CD4-positive, alpha-beta T cell treated with Interleukin-4 for 4 hours (primary cell): ENCODE measurements around the gene KREMEN1.
"Not testable (repeated sequence)": the region's sequence is repeated elsewhere in the genome, so short reads cannot be mapped to it uniquely, and the experiment has no call there.

ENCODE experiments used
- DNase-seq: peaks from one replicate; pipeline ENCODE4 v3.0.0-alpha.2; 2020

Gene KREMEN1

DNA sequence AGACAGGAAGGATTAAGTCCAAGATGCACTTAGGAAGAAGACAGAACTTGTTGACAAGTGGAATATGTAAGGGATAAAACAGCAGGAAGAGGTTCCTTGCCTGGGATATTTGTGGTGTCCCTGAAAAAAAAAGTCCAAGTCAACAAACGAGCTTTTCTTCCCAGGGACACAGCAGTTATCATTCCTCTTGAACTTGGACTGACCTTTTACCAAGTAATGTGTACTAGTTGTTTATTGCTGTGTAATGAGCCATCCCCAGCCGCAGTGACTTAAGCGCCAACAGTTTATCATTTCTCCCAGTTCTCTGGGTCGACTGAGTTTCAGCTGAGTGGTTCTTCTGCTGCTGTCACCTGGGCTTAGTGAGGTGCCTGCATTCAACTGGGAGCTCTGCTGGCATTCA is 37.0 kb downstream of the KREMEN1 start:
- no peak for DNase-seq

DNA sequence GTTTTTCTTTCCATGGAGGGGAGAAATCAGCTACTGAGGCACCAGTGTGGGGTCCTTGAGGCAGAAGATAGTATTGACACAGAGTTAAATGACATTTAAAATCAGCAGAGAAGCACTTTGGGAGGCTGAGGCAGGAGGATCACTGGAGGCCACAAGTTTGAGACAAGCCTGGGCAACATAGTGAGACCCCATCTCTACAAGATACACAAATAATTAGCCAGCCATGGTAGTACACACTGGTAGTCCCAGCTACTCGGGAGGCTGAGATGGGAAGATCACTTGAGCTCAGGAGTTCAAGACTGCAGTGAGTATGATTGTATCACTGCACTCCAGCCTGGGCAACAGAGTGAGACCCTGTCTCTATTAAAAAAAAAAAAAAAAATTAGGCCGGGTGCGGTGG is 38.1 kb downstream of the KREMEN1 start:
- no peak for DNase-seq

- DNase-seq, result no peak
These were observed 39.3 kb downstream of the KREMEN1 start for GRCh38 chr22:29112121-29112520.

GRCh38 chr22:29112681-29113080 is 39.8 kb downstream of the KREMEN1 start:
- DNase-seq, result no peak

- no peak for DNase-seq
These were observed 40.5 kb downstream of the KREMEN1 start for GRCh38 chr22:29113319-29113718.

DNA sequence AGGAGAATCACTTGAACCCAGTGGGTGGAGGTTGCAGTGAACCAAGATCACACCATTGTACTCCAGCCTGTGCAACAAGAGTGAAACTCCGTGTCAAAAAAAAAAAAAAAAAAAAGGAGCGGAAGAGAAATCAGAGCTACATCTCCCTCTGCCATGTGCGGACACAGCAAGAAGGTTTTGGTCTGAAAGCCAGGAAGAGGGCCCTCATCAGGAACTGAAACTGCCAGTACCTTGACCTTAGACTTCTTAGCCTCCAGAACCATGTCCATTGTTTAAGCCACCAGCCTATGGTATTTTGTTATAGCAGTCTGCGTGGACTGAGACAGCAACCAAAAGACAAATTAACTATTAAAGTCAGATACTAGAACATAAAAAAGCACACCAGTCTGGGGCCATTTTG is 41.6 kb downstream of the KREMEN1 start:
- DNase-seq, result no peak

DNA sequence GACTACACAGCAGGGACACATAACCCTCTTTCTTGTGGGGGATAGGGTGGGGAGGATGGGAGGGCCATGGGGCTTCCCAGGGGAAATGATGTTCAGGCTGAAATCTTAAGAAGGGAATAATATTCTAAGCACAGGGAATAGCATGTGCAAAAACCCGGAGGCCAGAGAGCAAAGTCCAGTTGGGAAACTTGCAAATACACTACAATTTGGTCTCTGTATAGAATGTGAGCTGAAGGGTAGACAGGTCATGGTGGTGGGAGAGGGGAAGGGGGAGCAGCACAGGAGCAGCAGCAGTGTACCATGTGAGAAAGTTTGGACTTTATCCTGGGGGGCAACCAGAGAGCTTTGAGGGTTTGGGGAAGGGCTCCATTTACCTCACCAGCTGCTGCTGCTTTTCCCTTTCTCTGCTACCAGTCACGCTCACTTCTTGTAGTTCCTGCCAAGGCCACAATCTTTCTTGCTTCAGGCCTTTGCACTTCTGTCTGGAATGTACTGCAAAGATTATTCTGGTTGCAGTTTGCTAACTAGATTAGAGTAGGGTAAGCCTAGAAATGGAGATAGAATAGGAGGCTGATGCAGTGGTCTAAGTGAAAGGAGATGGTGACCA is 43.0 kb downstream of the KREMEN1 start:
- DNase-seq, result no peak

DNA sequence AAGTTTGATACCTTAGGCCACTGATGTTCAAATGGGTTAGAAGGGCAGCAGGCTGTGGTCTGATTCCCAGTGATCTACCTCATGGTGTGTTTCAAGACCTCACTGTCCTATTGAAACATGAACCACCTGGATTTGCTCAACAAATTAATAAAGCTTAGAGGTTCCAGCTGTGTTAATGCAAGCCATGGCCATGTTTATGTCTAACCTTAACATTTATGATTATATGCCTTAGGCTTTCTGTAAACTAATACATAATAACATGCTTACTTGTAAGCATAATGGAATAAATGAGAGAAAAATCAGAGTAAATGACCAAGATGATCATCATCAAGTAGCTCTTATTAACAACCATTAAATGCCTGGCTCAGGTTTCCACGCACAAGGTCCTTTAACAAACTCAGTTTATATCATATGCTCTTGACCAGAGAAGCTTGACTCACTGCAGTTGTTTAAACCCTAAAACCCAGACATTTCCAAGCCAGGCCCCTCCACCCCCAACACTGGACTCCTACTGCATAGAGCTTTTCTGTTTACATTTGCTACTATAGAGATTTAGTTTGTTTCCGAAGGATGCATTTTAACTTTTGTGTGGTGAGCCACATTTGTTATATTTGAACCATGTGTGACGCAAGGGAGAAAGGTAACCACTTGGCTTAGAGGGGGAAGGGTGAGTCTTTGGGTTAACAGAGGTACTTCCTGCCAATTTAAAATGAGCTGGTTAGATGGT is 43.7 kb downstream of the KREMEN1 start:
- no peak for DNase-seq

DNA sequence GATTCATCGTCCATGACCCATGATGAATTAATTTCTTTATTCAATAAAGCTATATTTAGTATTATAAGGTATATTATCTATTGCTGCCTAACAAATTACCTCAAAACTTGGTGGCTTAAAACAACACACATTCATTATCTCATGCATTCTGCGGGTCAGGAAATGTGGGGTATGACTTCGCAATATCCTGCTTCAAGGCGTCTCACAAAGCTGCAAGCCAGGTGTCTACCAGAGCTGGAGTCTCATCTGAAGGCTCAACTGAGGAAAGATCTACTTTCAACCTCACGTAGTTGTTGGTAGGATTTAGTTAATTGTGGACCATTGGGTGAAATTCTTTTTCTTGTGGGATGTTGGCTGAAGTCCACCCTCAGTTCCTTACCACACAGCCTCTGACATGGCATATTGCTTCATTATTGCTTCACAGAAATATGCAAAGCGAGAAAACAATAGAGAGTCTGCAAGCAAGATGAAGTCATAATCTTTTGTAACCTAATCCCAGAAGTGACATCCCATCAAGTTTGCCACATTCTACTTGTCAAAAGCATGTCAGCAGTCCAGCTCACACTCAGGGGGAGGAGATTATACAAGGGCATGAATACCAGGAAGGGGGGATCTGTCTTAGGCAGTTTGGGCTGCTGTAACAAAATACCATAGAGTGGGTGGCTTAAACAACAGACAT is 45.1 kb downstream of the KREMEN1 start:
- DNase-seq, result no peak

DNA sequence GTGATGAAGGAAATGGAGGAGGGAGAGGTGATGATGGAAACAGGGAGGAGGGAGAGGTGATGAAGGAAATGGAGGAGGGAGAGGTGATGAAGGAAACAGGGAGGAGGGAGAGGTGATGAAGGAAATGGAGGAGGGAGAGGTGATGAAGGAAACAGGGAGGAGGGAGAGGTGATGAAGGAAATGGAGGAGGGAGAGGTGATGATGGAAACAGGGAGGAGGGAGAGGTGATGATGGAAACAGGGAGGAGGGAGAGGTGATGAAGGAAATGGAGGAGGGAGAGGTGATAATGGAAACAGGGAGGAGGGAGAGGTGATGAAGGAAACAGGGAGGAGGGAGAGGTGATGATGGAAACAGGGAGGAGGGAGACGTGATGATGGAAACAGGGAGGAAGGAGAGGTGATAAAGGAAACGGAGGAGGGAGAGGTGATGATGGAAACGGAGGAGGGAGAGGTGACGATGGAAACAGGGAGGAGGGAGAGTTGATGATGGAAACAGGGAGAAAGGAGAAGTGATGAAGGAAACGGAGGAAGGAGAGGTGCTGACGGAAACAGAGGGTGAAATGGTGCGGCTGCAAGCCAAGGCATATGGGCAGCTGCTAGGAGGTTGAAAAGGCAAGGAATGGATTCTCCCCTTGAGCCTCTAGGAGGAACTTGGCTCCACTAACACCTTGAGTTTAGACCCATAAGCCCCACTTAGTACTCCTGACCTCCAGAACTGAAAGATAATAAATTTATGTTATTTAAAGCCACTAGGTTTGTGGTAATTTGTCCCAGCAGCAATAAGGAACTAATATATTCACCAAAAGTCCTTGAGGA is 47.5 kb downstream of the KREMEN1 start:
- not testable (repeated sequence) for DNase-seq

GRCh38 chr22:29121124-29121523 is 48.3 kb downstream of the KREMEN1 start:
- no peak for DNase-seq

DNA sequence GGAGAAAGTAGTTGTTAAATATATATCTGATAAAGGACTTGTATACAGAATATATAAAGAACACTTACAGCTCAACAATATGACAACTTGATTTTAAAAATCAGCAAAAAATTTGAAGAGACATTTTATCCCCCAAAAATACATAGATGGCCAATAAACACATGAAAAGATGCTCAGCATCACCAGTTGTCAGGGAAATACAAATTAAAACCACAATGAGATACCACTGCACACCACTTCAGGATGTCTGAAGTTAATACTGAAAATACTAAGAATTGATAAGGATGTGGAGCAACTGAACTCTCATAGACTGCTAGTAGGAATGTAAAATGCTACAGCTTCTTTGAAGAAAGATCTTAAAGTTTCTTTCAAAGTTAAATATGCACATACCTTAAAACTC is 49.2 kb downstream of the KREMEN1 start:
- DNase-seq, result no peak

GRCh38 chr22:29124777-29125442 is 52.1 kb downstream of the KREMEN1 start:
- DNase-seq, result no peak

- DNase-seq, result no peak
These were observed 52.6 kb downstream of the KREMEN1 start for GRCh38 chr22:29125443-29125778.

- no peak for DNase-seq
These were observed 53.0 kb downstream of the KREMEN1 start for GRCh38 chr22:29125844-29126243.

GRCh38 chr22:29126670-29127395 is 54.0 kb downstream of the KREMEN1 start:
- DNase-seq, result no peak

GRCh38 chr22:29128891-29129807 is 56.3 kb downstream of the KREMEN1 start:
- DNase-seq, result no peak

GRCh38 chr22:29129808-29130140 is 56.9 kb downstream of the KREMEN1 start:
- DNase-seq, result no peak

DNA sequence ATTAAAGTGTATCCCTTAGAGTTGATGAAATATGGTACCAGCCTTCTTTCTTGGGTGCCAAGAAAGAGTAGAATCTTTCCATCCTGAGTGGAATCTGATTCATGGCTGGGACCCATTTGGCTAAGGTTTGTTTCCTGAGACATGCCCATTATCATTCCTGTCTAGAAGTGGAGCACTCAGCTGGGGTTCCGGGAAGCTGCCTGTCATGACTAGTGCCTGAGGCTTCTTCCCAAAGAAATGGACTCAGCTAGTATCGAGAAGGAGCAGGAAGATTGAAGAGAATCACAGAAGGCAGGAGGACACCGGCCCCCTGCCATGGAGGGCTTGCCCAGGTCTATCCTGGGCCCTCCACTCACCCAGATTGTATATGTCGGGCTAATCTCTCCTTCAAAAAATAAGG is 57.6 kb downstream of the KREMEN1 start:
- no peak for DNase-seq

DNA sequence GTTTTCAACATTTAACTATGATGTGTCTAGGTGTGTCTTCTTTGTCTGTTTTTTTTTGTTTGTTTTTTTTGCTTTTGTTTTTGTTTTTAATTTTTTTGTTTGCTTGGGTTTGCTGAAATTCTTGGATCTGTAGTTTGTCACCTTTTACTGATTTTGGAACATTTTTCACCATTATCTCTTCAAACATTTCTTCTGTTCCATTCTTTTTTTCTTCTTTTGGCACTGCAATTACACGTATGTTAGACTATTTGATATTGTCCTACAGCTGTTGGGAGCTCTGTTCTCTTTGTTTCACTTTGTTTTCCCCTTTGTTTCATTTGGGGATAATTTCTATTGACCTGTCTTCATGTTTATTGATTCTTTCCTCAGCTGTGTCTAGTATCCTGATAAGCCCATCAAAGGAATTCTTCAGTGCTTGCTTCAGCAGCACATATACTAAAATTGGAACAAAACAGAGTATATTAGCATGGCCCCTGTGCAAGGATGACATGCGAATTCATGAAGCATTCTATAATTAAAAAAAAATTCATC is 60.8 kb downstream of the KREMEN1 start:
- no peak for DNase-seq

- no peak for DNase-seq
These were observed 61.6 kb downstream of the KREMEN1 start for GRCh38 chr22:29134448-29134847.
